ENCODE measurements around the gene NT5DC3.

- TF ChIP-seq CTCF (IDR thresholded peaks at IDR 0.05; ENCODE audit: poor library complexity) = no peak
- TF ChIP-seq EZH2phosphoT487 (IDR thresholded peaks at IDR 0.05; ENCODE audit: low read depth, severe bottlenecking, unreplicated experiment) = no peak
- TF ChIP-seq EZH2 (IDR thresholded peaks at IDR 0.05; ENCODE audit: borderline replicate concordance) = no peak
Observed at GRCh38 chr12:103786201-103786600, 54.8 kb downstream of the NT5DC3 start.

Data from hepatocyte (in vitro differentiated cells).